ENCODE data around the gene MPV17L2.

The MPV17L2 gene

GRCh38 chr19:18185538-18185937 lies 7.5 kb upstream of the MPV17L2 start:
- DNase-seq (ENCODE audit: low read depth, low spot score): no peak
- H3K27ac ChIP-seq: no peak overlapping the region

- no peak for DNase-seq (ENCODE audit: low read depth, low spot score)
- no peak overlapping the region for H3K27ac ChIP-seq
Observed at GRCh38 chr19:18190278-18190677, 2.7 kb upstream of the MPV17L2 start.

GRCh38 chr19:18191640-18192062 lies 1.4 kb upstream of the MPV17L2 start:
- peak overlapping the region; percentile 96 for H3K27ac ChIP-seq
- DNase-seq (ENCODE audit: low read depth, low spot score): peak; percentile 67

- H3K27ac ChIP-seq: peak overlapping the region; percentile 96
- DNase-seq (ENCODE audit: low read depth, low spot score): no peak
Observed at GRCh38 chr19:18193388-18194180, 566 bp downstream of the MPV17L2 start.

GRCh38 chr19:18194181-18194530 lies 1.1 kb downstream of the MPV17L2 start:
- no peak for DNase-seq (ENCODE audit: low read depth, low spot score)
- no peak overlapping the region for H3K27ac ChIP-seq

- no peak overlapping the region for H3K27ac ChIP-seq
- DNase-seq (ENCODE audit: low read depth, low spot score): no peak
Observed at GRCh38 chr19:18194554-18195238, 1.7 kb downstream of the MPV17L2 start.

- H3K27ac ChIP-seq: no peak overlapping the region
Observed at GRCh38 chr19:18196511-18196845, 3.5 kb downstream of the MPV17L2 start.

GRCh38 chr19:18197306-18197705 lies 4.3 kb downstream of the MPV17L2 start:
- no peak for DNase-seq (ENCODE audit: low read depth, low spot score)
- H3K27ac ChIP-seq: no peak overlapping the region

More at GRCh38 chr19:18196511-18196845, 3.5 kb downstream of the MPV17L2 start:
- DNase-seq (ENCODE audit: low read depth, low spot score): no peak

- H3K27ac ChIP-seq: no peak overlapping the region
- DNase-seq (ENCODE audit: low read depth, low spot score): no peak
Observed at GRCh38 chr19:18197941-18198340, 4.9 kb downstream of the MPV17L2 start.

GRCh38 chr19:18198374-18198773 lies 5.4 kb downstream of the MPV17L2 start:
- DNase-seq (ENCODE audit: low read depth, low spot score): no peak
- no peak overlapping the region for H3K27ac ChIP-seq

GRCh38 chr19:18202397-18202777 lies 9.4 kb downstream of the MPV17L2 start:
- DNase-seq (ENCODE audit: low read depth, low spot score): no peak

GRCh38 chr19:18202778-18203407 lies 9.9 kb downstream of the MPV17L2 start:
- H3K27ac ChIP-seq: no peak overlapping the region
- DNase-seq (ENCODE audit: low read depth, low spot score): no peak

More at GRCh38 chr19:18202397-18202777, 9.4 kb downstream of the MPV17L2 start:
- H3K27ac ChIP-seq: no peak overlapping the region

GRCh38 chr19:18203408-18203862 lies 10.4 kb downstream of the MPV17L2 start:
- no peak overlapping the region for H3K27ac ChIP-seq
- DNase-seq (ENCODE audit: low read depth, low spot score): no peak

GRCh38 chr19:18203863-18204393 lies 10.9 kb downstream of the MPV17L2 start, which contains the start of gene RAB3A:
Gene RAB3A, minus strand, starts transcription at chr19:18204042. Its CDS starts 1,302 bp downstream, at chr19:18202740.
- DNase-seq (ENCODE audit: low read depth, low spot score): peak; percentile 99
- peak within 1 kb of the TSS; percentile 59 for H3K27ac ChIP-seq

- DNase-seq (ENCODE audit: low read depth, low spot score): no peak
- peak overlapping the region; percentile 59 for H3K27ac ChIP-seq
Observed at GRCh38 chr19:18204394-18205199, 11.6 kb downstream of the MPV17L2 start.

GRCh38 chr19:18205200-18205892 lies 12.3 kb downstream of the MPV17L2 start:
- peak overlapping the region; percentile 59 for H3K27ac ChIP-seq
- DNase-seq (ENCODE audit: low read depth, low spot score): no peak

GRCh38 chr19:18206018-18206417 lies 13.0 kb downstream of the MPV17L2 start:
- DNase-seq (ENCODE audit: low read depth, low spot score): no peak
- no peak overlapping the region for H3K27ac ChIP-seq

- DNase-seq (ENCODE audit: low read depth, low spot score): no peak
- no peak overlapping the region for H3K27ac ChIP-seq
Observed at GRCh38 chr19:18208098-18208951, 15.3 kb downstream of the MPV17L2 start.

Data from epithelial cell of prostate (primary cell).